Brain microvascular endothelial cell (primary cell): Measurements from ENCODE around the gene DRAXIN.
A peak's percentile ranks its signal among the peaks of the same experiment; 100 is the strongest.

Experiments used
- DNase-seq: peaks from one replicate; pipeline ENCODE4 v3.0.0-alpha.2; 2020
- H3K27ac ChIP-seq: fragments of 250-450 bp; sonication (Bioruptor Pico); 2 replicates; pipeline ENCODE4 v1.5.1; 2020; ENCODE audit warnings: mild to moderate bottlenecking, moderate library complexity
- H3K27me3 ChIP-seq: fragments of 250-450 bp; sonication (Bioruptor Pico); replicated peaks from 2 replicates; pipeline ENCODE4 v1.5.1; 2020; ENCODE audit warnings: mild to moderate bottlenecking
- H3K36me3 ChIP-seq: fragments of 250-450 bp; sonication (Bioruptor Pico); replicated peaks from 2 replicates; pipeline ENCODE4 v1.5.1; 2020; ENCODE audit warnings: mild to moderate bottlenecking
- H3K4me3 ChIP-seq: 2 replicates; pipeline ENCODE4 v1.5.1; 2011; ENCODE audit warnings: low read depth, mild to moderate bottlenecking, control low read depth, low read length, moderate library complexity
- in situ Hi-C: cut with HindIII; loops from 2 replicates; pipeline ENCODE4 v1.10.0; 2017; ENCODE audit warnings: low sequenced_read_pairs, low pct_ligation_motif_present
- TF ChIP-seq, protein P1 (sequence below): IDR thresholded peaks from 2 replicates; pipeline ENCODE4 v1.5.1; 2011; ENCODE audit warnings: low read depth, mild to moderate bottlenecking, moderate library complexity, low read length, control low read depth, inconsistent platforms; ENCODE audit errors: missing control alignments

The DRAXIN gene

DNA sequence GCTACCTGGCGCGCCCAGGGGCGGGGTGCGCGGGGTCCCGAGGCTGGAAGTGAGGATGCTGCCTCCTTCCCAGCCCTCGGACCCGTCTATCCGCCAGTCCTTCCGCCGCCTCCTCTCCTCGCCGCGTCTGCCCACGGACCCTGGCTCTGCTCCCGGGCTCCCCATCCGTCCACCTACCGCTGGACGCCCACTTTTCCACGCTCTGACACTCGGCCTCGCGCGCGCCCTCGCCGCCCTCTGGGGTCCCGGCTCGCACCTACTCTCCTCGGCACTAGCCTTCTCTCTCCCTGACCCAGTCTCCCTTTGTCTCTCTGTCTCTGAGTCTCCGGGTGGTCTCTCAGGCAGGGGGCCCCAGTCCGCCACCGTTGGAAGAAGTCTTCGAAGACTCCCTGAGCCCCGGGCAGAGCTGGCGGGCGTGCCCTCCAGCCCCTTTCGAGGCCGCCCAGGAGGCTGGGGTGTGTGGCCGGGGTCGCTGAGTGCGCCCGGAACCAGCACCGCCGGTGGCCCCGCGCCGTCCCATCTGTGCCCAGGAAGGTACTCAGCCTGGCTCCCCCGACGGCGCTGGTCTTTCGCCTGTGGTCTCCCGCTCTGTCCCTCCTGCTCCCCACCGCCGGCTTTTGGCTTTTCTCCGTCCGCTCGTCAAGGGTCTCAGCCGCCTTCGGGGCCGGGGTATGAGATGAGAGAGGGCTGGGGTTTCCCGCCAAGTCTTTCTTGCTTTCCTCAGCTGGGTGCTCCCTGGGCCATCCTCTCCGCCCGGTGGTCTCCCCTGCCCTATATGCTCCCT is 610 bp downstream of the DRAXIN start:
- no peak overlapping the region for H3K27ac ChIP-seq
- in situ Hi-C loops = no loop called here
- TF ChIP-seq, protein P1, sequence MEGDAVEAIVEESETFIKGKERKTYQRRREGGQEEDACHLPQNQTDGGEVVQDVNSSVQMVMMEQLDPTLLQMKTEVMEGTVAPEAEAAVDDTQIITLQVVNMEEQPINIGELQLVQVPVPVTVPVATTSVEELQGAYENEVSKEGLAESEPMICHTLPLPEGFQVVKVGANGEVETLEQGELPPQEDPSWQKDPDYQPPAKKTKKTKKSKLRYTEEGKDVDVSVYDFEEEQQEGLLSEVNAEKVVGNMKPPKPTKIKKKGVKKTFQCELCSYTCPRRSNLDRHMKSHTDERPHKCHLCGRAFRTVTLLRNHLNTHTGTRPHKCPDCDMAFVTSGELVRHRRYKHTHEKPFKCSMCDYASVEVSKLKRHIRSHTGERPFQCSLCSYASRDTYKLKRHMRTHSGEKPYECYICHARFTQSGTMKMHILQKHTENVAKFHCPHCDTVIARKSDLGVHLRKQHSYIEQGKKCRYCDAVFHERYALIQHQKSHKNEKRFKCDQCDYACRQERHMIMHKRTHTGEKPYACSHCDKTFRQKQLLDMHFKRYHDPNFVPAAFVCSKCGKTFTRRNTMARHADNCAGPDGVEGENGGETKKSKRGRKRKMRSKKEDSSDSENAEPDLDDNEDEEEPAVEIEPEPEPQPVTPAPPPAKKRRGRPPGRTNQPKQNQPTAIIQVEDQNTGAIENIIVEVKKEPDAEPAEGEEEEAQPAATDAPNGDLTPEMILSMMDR = no peak
- DNase-seq = no peak
- H3K27me3 ChIP-seq = peaks cover 48% of the 10 kb centered on the region
- no peaks in the 10 kb centered on the region for H3K36me3 ChIP-seq
- H3K4me3 ChIP-seq = no peak overlapping the region

- Histone ChIP-seq H3K27me3 (peaks cover 51% of the 10 kb centered on the region), H3K4me3 (no peak overlapping the region), H3K36me3 (no peaks in the 10 kb centered on the region), H3K27ac (no peak overlapping the region)
- in situ Hi-C loops = no loop called here
- DNase-seq = peak; percentile 60
- TF ChIP-seq, protein P1 = no peak
These were observed 1.6 kb downstream of the DRAXIN start for GRCh38 chr1:11693024-11693590.

DNA sequence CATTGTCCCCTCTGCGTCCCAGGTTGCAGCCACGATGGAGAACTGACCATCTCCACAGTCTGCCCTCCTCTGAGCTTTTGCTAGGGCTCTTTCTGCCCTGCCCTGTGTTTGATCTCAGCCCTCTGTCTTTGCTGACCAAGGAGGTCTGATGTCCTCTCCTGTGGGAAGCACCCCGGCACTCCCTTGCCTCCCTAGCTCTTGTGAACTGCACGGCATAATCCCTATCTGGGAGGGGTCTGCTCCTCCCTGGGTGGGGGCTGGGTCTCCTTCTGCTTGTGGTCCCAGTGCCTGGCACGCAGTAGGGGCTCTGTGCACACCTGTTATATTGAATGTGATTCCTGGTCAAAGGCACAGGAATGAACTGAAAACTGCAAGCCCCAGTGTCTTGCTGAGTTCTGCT is 2.4 kb downstream of the DRAXIN start:
- in situ Hi-C loops = no loop called here
- Histone ChIP-seq H3K27ac (no peak overlapping the region), H3K4me3 (no peak overlapping the region), H3K27me3 (peaks cover 58% of the 10 kb centered on the region), H3K36me3 (no peaks in the 10 kb centered on the region)
- TF ChIP-seq, protein P1 = no peak
- DNase-seq = no peak

- DNase-seq = no peak
- Histone ChIP-seq H3K4me3 (no peak overlapping the region), H3K27ac (no peak overlapping the region), H3K36me3 (no peaks in the 10 kb centered on the region), H3K27me3 (peaks cover 60% of the 10 kb centered on the region)
- TF ChIP-seq, protein P1 = no peak
- in situ Hi-C loops = no loop called here
These were observed 4.4 kb downstream of the DRAXIN start for GRCh38 chr1:11695861-11696260.

GRCh38 chr1:11697188-11697892 is 5.8 kb downstream of the DRAXIN start:
- in situ Hi-C loops = no loop called here
- DNase-seq = no peak
- Histone ChIP-seq H3K27me3 (peaks cover 63% of the 10 kb centered on the region), H3K36me3 (no peaks in the 10 kb centered on the region), H3K4me3 (no peak overlapping the region), H3K27ac (no peak overlapping the region)
- TF ChIP-seq, protein P1 = no peak
